Gastroesophageal sphincter (tissue), 4 donors: Measurements from ENCODE around the gene MRPL32. TPM values are rescaled to one million over a fixed set of nuclear protein-coding genes. Genes with fewer than 3 reads are reported as not detected.

Experiments
- ATAC-seq: fragments of 150-250 bp; one replicate; pipeline ENCODE4 v1.9.1; 2016; ENCODE audit warnings: mild to moderate bottlenecking, moderate library complexity
- H3K27ac ChIP-seq, 4 donors: fragments of 200-600 bp; sonication (generic) in 3 of 4; 1 replicate in 3 of 4; 2 replicates in 1 of 4; pipeline ENCODE4 v1.5.1; 2016 to 2019
- H3K27me3 ChIP-seq: fragments of 200-600 bp; sonication (generic); one replicate; pipeline ENCODE4 v1.5.1; 2019
- H3K36me3 ChIP-seq, 2 donors: fragments of 200-600 bp; sonication (generic); one replicate each; pipeline ENCODE4 v1.5.1; 2019; ENCODE audit warnings: control low read depth in 1 of 2
- H3K4me1 ChIP-seq, 3 donors: fragments of 200-600 bp; sonication (generic); 1 replicate in 2 of 3; 2 replicates in 1 of 3; pipeline ENCODE4 v1.5.1; 2016 to 2019; ENCODE audit warnings: control low read depth in 2 of 3
- H3K4me3 ChIP-seq, 2 donors: fragments of 200-600 bp; sonication (generic); one replicate each; pipeline ENCODE4 v1.5.1; 2019; ENCODE audit warnings: mild to moderate bottlenecking in 1 of 2, moderate library complexity in 1 of 2
- H3K9me3 ChIP-seq, 3 donors: fragments of 200-600 bp; sonication (generic); one replicate each; pipeline ENCODE4 v1.5.1; 2017 to 2019; ENCODE audit warnings: control low read depth in 2 of 3
- EP300 ChIP-seq: sonication (generic); formaldehyde crosslinking; IDR thresholded peaks from one replicate; pipeline ENCODE4 v1.6.1; 2017; ENCODE audit warnings: antibody characterized with exemption, mild to moderate bottlenecking
- POLR2A ChIP-seq, 2 donors: fragments of 450-650 bp; IDR thresholded peaks; one replicate each; pipeline ENCODE4 v1.6.1; 2017; ENCODE audit warnings: antibody characterized with exemption in 2 of 2, mild to moderate bottlenecking in 2 of 2, moderate library complexity in 1 of 2
- POLR2AphosphoS5 ChIP-seq: sonication (generic); formaldehyde crosslinking; IDR thresholded peaks from one replicate; pipeline ENCODE4 v1.6.1; 2017; ENCODE audit warnings: antibody characterized with exemption
- WGBS, 2 donors: methylation state at CpG; one replicate each; pipeline ENCODE4 v1.1.5; 2018; ENCODE audit warnings: low coverage in 1 of 2; 5-methylcytosine and 5-hydroxymethylcytosine counted together
- total RNA-seq, 4 donors: library from RNA; depleted of rRNA; stranded (reverse); fragments of >200 nt; gene quantifications; one replicate each; pipeline ENCODE4 v1.1.0, GENCODE V29; 2016
- TF ChIP-seq, protein P1 (sequence below), 4 experiments: fragments of 200-600 bp in 2 of 4; fragments of 450-650 bp in 2 of 4; sonication (generic) in 1 of 4; IDR thresholded peaks; one replicate each; pipeline ENCODE4 v1.5.1; 2017 to 2019; ENCODE audit warnings: antibody characterized with exemption in 4 of 4, mild to moderate bottlenecking in 2 of 4, moderate library complexity in 2 of 4

The MRPL32 gene
- total RNA-seq, 4 donors from 2014 or later, result 45.6 to 68.7 (median 53.8) TPM

DNA sequence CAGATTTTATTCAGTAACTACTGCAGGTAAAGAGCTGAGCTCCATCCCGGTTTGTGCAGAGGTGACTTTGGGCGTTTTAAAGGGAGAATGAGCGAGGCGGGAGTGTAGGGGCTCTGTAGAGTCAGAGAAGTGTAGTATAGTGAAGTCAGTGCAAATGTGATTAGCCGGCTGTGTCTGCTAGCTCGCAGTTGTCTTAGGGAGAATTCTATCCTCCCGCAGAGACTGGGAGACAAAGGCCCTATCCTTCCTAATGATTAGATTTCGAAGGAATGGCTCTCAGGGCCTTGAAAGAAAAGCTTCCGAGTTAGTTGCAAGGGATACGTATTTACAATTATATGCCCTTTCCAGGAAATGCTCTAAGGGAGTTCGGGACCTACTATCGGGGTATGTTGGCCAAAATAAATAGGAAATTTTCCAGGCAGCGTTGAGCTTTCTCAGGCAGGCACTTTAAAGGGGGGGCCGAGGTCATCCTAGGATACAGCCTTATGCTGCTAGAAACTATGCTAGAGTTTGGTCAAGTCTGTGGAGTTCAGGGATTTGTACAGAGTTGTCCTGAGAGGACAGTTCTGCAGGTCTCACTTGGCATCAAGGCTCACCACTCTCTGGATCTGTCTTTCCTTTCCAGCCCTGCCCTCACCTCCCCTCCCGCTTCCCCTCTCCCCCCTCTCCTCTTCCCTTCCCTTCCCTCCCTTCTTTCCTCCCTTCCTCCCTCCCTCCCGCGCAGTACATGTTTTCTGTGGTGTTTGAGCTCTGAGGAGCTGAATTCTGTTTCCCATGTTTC is 825 bp downstream of the MRPL32 start:
- peak overlapping the region; percentile 80 to 90 for H3K4me3 ChIP-seq
- TF ChIP-seq POLR2AphosphoS5 (no peak), EP300 (no peak), POLR2A (IDR thresholded peaks at IDR 0.05) (no peak)
- TF ChIP-seq, protein P1, sequence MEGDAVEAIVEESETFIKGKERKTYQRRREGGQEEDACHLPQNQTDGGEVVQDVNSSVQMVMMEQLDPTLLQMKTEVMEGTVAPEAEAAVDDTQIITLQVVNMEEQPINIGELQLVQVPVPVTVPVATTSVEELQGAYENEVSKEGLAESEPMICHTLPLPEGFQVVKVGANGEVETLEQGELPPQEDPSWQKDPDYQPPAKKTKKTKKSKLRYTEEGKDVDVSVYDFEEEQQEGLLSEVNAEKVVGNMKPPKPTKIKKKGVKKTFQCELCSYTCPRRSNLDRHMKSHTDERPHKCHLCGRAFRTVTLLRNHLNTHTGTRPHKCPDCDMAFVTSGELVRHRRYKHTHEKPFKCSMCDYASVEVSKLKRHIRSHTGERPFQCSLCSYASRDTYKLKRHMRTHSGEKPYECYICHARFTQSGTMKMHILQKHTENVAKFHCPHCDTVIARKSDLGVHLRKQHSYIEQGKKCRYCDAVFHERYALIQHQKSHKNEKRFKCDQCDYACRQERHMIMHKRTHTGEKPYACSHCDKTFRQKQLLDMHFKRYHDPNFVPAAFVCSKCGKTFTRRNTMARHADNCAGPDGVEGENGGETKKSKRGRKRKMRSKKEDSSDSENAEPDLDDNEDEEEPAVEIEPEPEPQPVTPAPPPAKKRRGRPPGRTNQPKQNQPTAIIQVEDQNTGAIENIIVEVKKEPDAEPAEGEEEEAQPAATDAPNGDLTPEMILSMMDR (IDR thresholded peaks at IDR 0.05), result no peak
- ATAC-seq, result no peak
- no peaks in the 10 kb centered on the region for H3K27me3 ChIP-seq
- H3K27ac ChIP-seq, result peak overlapping the region; percentile 6 to 88 (median 83)
- H3K9me3 ChIP-seq, result no peaks in the 10 kb centered on the region
- peaks cover 0 to 33% of the 10 kb centered on the region in 2 donors for H3K36me3 ChIP-seq
- WGBS, 2 donors, result 0 to 1% methylated on average over 10 to 17 of the region's 17 CpGs
- peaks cover 8 to 58% (median 18%) of the 10 kb centered on the region in 3 donors for H3K4me1 ChIP-seq

DNA sequence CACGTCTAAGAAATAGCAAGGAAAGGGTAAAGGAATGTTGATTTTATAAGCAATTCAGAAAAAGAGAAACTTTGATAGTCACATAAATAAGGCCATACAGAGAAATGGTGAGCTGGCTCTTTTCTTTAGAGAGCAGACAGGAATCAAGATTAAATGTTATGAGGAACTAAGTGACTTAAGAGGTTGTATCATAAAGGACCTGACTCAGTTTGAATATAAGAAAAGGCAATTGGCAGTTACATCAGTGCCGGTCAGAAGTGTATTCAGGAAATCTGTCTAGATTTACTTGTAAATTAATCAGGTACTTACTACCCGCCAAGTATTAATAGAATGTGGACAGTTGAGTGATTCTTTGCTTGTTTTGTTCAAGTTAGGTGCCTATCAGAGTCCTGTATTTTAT is 2.1 kb downstream of the MRPL32 start:
- Histone ChIP-seq H3K36me3 (peaks cover 4 to 46% of the 10 kb centered on the region in 2 donors), H3K9me3 (no peaks in the 10 kb centered on the region), H3K4me1 (peaks cover 8 to 46% (median 18%) of the 10 kb centered on the region in 3 donors), H3K27ac (no peak overlapping the region), H3K4me3 (no peak overlapping the region), H3K27me3 (no peaks in the 10 kb centered on the region)
- no peak for TF ChIP-seq POLR2AphosphoS5
- no peak for TF ChIP-seq POLR2A (IDR thresholded peaks at IDR 0.05)
- TF ChIP-seq EP300, result no peak
- TF ChIP-seq, protein P1 (IDR thresholded peaks at IDR 0.05), result no peak
- ATAC-seq, result no peak
- 77 to 86% methylated on average over 3 of the region's 3 CpGs for WGBS, 2 donors

DNA sequence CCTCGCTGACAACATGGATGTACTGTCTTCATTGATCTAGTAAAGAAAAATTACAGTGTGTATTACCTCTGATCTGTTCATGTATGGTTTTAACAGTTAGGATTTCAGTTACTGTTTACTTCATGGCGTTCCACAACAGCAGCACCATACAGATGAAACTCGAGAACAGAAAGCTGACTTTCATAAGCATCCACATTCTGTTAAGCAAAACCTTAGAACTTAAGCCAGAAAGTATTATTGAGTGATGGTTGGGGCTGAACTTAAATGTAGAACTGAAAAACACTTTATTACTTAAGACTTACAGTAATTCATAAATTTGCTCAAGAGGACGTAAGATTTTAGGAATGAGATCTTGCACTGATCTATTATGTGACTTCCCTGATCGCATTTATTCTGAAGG is 3.7 kb downstream of the MRPL32 start:
- WGBS, 2 donors, result 89 to 90% methylated on average over 5 of the region's 5 CpGs
- Histone ChIP-seq H3K4me1 (peaks cover 2 to 30% (median 9%) of the 10 kb centered on the region in 3 donors), H3K36me3 (peaks cover 4 to 52% of the 10 kb centered on the region in 2 donors), H3K27me3 (no peaks in the 10 kb centered on the region), H3K9me3 (no peaks in the 10 kb centered on the region), H3K27ac (no peak overlapping the region), H3K4me3 (no peak overlapping the region)
- TF ChIP-seq EP300 (no peak), POLR2A (IDR thresholded peaks at IDR 0.05) (no peak), POLR2AphosphoS5 (no peak)
- TF ChIP-seq, protein P1 (IDR thresholded peaks at IDR 0.05), result no peak
- ATAC-seq, result no peak

DNA sequence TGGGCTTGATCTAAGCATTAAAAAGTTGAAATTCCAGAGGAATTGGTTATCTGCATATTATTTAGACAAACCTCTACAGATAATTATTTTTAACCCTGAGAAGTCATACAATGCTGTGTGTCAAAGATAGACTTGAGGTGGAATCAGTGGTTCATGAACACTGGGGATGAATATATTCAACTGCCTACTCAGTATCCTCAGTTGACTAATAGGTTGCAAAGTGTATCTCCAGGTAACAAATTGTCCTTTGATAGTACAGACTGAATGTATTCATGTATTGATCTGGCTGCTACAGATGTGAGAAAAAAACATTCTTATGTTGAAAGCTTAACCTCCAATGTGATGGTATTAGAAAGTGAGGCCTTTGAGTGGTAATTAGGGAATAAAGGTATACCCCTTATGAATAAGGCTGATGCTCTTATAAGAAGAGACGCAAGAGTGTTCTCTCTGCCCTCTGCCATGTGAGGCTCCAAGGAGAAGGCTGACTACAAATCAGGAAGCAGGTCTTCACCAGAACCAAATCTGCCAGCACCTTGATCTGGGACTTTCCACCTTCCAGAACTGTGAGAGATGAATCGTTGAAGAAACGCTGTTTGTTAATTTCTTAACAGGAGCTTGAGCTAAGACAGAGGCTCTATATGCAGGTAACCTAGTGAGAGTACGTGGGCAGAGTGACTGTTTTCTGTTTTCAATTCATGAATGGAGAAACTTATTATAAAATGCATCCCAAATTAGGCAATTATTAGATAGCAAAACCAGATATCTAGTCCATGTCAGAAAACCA is 7.5 kb downstream of the MRPL32 start:
- ATAC-seq, result no peak
- TF ChIP-seq POLR2AphosphoS5, result no peak
- no peak for TF ChIP-seq EP300
- TF ChIP-seq POLR2A (IDR thresholded peaks at IDR 0.05), result no peak
- TF ChIP-seq, protein P1 (IDR thresholded peaks at IDR 0.05), result no peak
- Histone ChIP-seq H3K4me3 (no peak overlapping the region), H3K27me3 (no peaks in the 10 kb centered on the region), H3K4me1 (peaks cover 0 to 7% (median 0%) of the 10 kb centered on the region in 3 donors), H3K9me3 (no peaks in the 10 kb centered on the region), H3K27ac (no peak overlapping the region), H3K36me3 (peaks cover 4 to 52% of the 10 kb centered on the region in 2 donors)
- 56 to 76% methylated on average over 4 of the region's 4 CpGs for WGBS, 2 donors
